Inflammatory macrophage treated with lipopolysaccharide for 4 hours (primary cell): ENCODE results near the gene IKBKG.
A peak's percentile ranks its signal among the peaks of the same experiment; 100 is the strongest.
"Not testable (repeated sequence)": the region's sequence is repeated elsewhere in the genome, so short reads cannot be mapped to it uniquely, and the experiment has no call there.

ENCODE experiments used
- DNase-seq: peaks from one replicate; pipeline ENCODE4 v3.0.0-alpha.2; 2020

IKBKG gene

DNA sequence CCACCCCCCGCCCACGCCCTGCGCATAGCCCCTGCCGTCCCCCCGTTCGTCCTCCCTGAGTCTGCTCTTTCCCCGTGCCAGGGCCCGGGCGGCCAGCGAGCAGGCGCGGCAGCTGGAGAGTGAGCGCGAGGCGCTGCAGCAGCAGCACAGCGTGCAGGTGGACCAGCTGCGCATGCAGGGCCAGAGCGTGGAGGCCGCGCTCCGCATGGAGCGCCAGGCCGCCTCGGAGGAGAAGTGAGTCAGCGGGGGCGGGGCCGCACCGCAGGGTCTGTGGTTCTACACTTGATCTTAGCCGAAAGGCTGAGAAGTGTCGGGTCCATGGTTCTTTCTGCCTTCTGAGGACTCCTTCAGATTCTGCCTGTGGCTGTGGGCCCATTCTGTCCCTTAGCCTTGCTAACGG is 12.9 kb downstream of the IKBKG start:
- DNase-seq, result not testable (repeated sequence)

DNA sequence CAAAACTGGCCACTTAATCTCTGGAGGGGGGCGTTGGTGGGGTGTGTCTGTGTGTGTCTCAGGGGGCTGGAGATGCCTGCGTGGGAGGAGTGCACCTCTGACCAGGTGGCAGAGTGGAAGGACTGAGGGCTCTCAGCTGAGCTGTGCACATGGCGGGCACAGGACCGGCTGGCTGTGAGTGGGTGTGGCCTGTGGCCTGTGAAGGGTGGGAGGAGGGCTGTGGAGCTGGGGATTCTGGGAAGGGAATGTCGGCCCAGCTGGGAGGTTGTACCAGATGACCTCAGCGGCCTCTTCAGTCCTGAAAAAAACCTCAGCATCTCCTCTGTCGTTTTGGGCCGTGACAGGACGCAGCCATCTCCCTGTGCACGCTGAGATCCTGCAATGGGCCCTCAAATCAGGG is 14.9 kb downstream of the IKBKG start:
- DNase-seq, result not testable (repeated sequence)

DNA sequence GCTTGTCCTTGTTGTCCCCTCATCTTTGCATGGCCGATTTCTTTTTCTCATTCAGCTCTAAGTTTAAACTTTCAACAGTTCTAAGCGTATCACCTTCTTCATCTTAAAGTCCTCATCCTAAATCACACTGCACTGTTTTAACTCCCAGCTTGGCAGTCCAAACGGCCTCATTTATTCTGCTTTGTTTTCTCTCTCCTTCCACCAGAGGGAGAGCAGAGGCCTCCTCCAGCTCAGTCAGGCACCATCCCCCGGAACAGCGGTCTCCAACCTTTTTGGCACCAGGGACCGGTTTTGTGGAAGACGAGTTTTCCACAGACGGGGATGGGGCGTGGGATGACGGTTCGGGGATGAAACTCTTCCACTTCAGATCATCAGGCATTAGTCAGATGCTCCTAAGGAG is 22.9 kb downstream of the IKBKG start:
- not testable (repeated sequence) for DNase-seq

DNA sequence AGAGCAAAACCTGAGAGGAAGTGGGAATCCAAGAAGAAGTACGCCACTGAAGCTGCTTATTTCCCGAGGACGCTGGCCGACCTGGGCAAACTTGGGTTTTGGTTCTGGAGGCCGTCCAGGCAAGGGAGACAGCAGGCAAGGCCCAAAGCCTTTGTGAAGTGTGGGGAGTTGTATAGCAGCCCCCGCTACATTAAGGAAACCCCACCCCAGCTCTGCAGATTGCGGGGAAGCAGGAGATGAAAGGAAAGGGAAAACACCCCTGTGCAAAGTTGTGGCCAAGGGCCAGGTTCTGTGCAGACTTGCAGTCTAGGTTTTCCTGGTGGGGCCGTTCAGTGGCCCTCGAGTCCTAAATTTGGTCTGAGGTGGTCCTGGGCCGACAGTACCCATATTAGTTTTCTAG is 25.6 kb downstream of the IKBKG start:
- not testable (repeated sequence) for DNase-seq

DNA sequence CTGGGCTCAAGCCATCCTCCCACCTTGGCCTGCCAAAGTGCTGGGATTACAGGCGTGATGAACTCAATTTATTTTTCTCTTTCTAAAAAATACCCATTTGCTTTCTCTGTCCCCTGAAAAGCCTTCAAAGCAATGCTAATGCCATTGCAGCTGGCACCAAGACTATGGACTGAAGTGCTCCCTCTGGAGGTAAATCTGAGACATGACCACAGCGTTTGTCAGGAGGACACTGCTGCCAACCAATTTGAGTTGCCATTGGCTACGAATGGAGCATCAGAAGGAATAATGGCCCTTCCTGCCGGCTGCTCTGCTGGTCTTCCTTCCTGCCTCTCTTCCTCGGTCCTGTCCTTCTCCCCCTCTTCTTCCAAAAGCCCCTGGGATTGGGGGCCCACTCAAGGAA is 27.7 kb downstream of the IKBKG start:
- not testable (repeated sequence) for DNase-seq

DNA sequence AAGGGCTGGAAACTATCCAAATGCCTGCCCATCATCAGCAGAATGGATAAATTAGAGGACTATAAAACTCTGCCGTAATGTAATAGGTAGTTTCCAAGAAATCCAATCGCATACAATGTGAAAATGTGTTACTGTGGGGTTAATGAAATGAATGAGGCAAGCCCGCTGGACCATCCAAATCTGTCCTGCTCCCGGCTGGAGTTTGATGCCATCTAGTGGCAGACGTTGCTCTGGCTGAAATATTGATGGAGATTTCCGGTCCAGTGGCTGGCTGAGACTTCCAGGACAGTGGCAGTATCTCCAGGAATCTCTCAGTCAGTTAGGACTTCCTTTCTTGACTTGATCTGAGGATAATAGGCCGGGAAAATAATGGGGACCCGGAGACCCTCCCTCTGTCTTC is 35.6 kb downstream of the IKBKG start:
- DNase-seq, result not testable (repeated sequence)

DNA sequence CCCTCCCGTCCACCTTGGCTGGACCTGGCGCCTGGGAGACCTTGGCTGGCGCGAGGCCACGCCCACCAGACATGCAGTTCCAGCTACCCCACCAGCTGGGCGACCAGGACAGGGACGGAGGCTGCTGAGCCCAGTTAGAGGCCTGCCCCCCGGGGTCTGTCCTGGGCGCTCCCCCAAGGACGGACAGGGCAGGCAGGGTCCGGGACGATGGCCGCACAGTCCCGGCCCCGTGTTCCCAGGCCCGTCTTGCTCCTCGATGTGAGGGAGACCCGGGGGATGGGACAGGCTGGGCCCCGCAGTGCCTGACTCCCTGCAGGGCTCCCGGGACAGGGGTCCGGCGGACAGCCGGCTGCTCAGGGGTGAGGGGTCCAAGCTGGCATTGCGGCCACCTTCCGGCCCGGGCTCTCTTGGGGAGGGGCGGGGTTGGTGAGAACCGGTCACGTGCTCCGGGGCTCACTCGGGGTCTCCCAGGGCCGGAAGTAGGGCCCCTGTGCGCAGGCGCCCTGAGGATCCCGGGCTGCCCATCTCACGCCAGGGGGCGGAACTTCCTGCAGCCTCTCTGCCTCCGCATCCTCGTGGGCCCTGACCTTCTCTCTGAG is 37.3 kb downstream of the IKBKG start, which contains the start of gene CTAG1A:
CTAG1A (plus strand) TSS at position 549 of the 599 bp plus-strand sequence. CDS start 74 bp downstream, outside the sequence.
- not testable (repeated sequence) for DNase-seq

DNA sequence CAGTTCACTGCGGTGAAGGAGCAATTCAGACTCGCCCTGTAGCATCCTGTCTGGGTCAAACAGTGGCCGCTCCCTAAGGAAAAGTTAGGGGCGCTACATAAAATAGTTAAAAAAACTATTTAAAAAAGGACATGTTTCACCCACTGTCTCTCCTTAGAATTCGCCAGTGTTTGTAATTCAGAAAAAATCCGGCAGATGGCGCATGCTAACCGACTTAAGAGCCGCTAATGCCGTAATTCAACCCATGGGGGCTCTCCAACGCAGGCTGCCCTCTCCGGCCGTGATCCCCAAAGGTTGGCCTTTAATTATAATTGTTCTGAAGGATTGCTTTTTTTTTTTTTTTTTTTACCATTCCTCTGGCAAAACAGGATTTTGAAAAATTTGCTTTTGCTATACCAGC is 43.0 kb downstream of the IKBKG start:
- not testable (repeated sequence) for DNase-seq

DNA sequence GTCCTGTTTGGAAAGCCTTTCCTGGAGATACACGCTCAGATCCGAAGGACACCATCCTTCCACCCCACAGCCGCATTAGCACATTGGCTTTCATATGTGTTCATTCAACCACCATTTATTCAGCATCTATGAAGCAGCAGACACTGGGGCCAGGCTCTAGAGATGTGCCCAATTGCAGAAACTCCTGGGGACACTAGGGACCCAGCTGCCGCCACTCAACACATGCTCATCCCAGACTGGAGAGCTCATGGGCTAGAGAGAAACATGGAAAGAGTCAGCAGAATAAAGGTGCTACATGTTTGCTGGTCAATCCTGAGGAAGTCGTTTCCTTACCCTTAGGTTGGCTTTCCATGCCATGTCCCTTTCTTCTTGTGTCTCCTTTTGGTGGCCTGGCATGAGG is 45.1 kb downstream of the IKBKG start:
- DNase-seq, result no peak

DNA sequence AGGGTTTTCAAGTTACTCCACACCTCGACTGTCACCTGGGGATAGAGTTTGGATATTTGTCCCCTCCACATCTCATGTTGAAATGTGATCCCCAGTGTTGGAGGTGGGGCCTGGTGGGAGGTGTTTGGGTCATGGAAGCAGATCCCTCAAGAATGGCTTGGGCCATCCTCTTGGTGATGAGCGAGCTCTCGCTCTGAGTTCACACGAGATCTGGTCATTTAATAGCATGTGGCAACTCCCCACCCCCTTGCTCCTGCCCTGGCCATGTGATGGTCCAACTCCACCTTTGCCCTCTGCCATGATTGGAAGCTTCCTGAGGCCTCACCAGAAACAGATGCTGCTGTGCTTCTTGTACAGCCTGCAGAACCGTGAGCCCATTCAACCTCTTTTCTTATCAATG is 45.8 kb downstream of the IKBKG start:
- no peak for DNase-seq

DNA sequence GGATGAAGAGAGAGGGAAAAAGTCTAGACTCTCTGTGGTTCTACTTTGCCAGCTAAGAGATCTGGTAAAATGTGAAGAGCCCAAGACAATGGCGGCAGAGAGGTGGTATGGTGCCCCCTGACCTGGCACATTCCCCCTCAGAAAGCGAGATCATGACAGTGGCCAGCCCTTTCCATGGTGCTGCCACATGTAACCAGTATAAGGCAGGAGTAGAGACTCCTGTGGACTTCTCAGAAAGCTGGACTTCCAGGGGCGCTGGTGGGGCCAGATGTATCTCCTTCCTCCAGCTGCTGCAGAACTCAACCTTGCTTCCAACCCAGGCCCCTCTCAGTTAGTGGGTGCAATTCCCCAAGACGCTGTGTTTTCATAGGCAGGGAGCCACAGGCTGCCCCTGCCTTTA is 47.1 kb downstream of the IKBKG start:
- DNase-seq, result no peak

DNA sequence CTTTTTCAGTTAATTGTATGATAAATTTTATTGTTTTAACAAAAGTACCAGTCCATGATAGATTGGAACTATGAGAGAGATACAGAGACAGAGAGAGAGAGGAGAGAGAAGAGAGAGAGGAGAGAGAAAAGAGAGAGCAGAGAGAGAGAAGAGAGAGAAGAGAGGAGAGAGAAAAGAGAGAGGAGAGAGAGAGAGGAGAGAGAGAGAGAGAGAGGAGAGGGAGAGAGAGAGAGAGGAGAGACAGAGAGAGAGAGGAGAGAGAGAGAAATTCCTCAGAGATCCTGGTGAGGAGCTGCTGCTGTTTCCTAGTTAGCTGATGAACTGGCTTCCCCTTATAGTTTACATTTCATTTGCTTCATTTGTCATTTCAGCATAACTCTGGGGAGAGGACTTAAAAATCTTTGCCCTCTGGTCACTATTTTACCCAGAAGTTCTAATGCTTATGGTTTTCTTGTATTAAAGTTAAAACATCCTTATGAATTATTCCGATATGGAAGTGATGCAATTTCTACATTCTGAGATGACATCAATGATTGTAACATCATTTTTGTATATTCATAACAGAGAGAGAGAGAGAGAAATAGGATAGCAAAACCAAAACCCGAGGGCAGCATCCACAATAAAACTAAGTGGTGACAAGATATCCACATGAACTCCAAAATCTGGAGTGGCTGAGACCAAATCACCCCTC is 48.3 kb downstream of the IKBKG start:
- peak; percentile 34 for DNase-seq

DNA sequence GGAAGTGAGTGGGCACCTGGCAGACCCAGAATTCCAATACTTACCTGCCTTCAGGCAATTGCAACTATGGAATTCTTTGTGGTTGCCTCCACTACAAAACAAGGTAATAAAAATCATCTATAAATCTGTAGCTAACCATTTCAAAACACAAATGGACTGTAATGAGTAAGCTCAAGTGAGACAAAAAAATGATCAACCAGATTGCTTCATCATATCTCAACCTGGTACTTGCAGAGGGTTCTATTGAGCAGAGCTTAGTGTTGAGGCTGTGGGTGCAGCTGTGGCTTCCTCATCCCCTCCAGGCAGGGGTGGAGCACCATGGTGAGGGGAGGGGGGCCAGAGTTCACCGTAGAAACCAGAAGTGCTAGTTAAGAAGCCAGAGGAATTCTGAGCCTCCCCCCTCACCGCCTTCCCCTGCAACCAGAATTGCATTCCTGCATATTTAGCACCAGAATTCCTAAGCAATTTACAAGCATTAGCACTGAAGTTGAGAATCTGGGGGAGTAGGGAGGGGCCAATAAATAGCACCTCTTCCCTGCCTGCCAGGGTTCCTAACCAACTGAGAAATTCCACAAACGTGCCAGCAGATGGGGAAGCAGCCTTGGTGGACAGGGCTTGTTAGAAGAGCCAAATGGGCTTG is 49.0 kb downstream of the IKBKG start:
- peak; percentile 18 for DNase-seq

DNA sequence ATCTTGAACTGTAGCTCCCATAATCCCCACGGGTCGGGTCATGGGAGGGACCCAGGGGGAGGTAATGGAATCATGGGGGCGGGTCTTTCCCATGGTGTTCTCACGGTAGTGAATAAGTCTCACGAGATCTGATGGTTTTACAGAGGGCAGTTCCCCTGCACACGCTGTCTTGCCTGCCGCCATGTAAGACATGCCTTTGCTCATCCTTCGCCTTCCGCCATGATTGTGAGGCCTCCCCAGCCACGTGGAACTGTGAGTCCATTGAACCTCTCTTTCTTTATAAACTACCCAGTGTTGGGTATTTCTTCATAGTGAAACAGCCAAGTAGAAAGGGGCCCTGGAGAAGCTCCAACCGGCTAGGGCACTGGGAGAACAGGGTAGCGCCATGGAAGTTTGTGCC is 49.8 kb downstream of the IKBKG start:
- DNase-seq, result no peak

DNA sequence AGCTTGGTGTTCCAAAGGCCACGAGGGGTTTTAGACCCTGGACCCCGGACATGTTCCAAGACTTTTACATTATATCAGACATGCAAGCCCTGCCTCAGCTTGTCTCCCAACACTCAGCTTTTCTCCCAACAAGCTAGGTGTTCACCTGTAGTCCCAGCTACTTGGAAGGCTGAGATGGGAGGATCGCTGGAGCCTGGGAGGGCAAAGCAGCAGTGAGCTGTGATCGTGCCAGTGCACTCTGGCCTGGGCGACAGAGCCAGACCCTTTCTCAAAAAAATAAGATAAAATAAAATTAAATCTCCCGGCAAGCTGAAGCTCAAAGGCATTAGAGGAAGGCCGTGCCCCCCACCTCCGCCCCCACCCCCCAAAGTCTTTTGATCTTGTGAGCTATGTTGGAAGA is 51.2 kb downstream of the IKBKG start:
- DNase-seq, result no peak

DNA sequence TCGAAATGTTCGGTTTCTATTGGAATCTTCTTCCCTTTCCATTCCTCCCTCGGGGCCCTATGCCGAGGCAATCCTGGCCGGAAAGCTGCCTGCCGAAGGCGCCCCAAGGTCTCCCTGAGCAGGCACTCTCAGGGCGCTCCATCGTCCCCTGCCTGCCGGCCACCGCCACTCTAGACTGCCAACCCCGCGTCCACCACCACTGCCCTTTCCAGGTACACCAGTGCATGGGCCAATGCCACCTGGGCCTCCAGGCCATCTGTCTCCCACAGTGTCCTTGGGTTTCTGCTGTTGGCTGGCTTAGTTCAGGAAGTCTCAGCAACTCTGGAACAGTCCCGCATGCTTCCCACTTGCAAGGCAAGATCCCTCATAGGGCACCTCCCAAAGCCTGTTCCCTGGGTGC is 52.1 kb downstream of the IKBKG start:
- no peak for DNase-seq

DNA sequence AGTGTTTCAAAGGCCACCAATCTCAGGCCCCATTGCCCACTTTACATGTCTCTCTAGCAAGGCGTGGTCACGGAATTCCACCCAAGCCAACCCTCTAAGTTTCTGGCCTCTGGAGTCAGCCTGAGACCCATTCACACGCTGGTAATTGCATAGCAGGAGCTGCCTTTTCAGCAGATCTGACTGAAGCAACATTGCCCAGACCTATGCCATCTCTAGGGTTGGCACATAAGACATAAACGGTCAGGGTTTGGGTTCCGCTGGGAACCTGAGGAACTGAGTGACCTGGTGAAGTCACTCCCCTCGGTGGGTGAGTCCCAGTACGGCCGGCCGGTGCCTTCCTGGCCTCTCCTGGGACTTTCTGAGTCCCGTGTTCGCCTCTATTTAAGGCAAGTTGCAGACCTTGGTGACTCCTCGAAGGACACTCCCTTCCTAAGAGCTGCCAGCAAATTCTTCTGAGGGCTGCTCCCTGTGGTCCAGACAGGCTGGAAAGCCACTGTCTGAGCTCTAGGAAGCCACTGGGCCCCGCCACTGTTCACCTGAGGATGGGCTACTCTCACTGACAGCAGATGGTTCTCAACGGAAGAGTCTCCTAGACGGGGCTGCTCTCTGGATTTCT is 53.4 kb downstream of the IKBKG start:
- DNase-seq, result no peak

DNA sequence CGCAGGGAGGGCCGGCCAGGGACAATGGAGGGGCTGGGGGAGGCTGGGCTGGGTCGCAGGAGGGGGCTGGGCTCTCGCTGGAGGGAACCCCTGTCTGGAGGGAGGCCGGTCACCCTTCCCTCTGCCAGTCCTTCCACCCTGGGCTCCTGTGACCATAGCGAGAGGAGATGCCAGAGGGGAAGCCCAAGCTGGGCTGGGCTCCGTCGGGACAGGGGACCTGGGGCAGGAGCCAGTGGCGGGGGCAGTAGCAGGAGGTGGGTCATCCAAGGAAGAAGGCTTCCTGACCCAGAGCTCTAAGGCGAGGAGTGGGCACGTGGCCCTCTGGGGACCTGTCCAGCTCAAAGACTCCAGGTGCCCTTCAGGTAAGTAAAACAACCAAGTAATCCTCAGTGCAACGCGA is 54.8 kb downstream of the IKBKG start:
- no peak for DNase-seq

DNA sequence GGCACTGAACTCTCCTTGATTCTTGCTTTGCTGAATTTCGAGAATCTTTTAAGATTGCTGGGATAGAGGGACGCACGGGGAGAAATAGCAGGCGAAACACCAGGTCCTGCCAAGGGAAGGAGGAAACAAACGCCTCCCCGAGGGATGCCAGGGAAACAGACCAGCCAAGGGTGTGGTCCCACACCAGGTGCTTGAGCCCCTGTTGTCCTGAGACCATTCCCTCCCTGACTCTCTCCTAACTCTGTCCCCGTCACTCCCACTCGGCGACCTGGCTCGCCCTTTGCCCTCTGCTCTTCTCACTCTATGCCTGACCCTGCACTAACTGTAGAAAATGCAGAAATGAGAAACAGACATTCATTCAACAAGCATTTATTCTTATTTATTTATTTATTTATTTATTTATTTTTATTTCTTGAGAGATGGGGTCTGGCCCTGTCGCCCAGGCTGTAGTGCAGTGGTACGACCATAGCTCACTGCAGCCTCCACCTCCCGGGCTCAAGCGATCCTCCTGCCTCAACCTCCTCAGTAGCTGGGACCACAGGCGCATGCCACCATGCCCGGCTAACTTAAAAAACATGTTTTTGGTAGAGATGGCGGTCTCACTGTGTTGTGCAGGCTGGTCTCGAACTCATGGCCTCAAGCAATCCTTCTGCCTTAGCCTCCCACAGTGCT is 55.5 kb downstream of the IKBKG start:
- DNase-seq, result no peak

DNA sequence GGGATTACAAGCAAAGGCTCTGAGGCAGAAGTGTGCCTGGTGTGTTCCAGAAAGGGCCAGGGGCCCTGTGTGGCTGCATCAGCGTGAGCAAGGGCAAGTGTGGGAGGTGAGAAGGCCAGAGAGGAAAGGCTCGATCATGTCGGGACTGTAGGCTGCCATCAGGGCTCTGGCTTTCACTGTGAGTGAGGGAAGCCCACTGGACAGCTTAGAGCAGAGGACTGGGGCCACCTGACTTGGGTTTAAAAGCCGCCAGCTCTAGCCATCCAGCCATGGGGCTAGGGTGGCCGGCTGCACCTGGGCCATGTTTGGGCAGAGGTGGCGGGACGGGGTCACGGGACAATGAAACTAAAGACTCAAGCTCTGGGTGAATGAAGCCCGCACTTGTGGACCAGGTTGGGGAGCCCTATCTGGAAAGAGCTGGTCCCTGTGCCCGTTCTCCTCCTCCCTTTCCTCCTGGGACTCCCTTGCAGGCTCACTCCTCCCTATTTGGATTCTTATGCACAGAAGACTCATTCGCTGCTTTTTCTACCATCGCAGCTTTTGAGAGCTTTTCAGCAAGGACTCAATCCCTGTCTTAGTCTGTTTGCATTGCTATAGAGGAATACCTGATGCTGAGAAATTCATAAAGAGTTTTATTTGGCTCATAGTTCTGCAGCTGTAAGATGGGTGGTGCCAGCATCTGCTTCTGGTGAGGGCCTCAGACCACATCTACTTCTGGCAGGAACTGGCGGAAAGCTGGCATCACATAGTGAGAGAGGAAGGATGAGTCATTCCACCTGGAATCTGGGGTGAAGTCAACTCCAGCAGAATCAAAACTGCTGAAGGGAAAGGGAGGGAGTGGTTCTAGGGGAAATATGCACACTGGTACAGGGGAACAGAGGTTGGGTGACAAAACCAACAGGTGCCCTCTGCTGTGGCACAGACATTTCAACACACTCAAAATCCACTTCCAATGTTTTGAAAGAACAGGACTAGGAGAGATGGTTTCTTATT is 56.3 kb downstream of the IKBKG start:
- DNase-seq, result no peak

DNA sequence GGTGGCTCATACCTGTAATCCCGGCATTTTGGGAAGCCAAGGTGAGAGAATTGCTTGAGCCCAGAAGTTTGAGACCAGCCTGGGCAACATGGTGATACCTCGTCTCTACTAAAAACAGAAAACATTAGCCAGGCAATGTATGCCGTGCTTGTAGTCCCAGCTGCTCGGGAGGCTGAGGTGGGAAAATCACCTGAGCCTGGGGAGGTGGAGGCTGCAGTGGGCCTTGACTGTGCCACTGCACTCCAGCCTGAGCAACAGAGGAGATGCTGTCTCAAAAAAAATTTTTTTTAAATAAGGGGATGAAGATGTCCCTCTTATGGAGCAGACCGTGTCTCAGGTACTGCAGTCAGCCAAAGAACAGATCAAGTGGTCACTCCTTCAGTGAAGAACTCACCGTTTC is 58.1 kb downstream of the IKBKG start:
- no peak for DNase-seq

DNA sequence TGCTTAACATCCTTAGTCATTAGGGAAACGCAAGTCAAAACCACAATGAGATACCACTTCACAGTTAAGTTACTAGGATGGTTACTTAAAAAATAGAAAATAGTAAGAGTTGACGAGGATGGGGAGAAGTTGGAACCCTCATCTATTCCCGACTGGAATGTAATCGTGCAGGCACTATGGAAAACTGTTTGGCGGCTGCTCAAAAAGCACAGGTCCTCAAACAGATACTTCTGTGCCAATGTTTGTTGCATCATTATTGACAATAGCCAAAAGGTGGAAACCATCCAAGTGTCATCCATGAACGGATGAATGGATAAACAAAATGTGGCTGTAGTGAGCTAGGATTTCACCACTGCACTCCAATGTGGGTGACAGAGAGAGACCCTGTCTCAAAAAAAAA is 60.0 kb downstream of the IKBKG start:
- DNase-seq, result no peak
